Activated CD8-positive, alpha-beta memory T cell treated with anti-CD3 and anti-CD28 coated beads for 1 hour (primary cell): ENCODE data around the gene DPYSL5.
A peak's percentile ranks its signal among the peaks of the same experiment; 100 is the strongest.
"Not testable (repeated sequence)": the region's sequence is repeated elsewhere in the genome, so short reads cannot be mapped to it uniquely, and the experiment has no call there.

Experiments used
- DNase-seq, 2 donors: peaks; one replicate each; pipeline ENCODE4 v3.0.0-alpha.2; 2020; ENCODE audit warnings: low read depth in 1 of 2; ENCODE audit errors: extremely low read depth in 1 of 2

Gene DPYSL5

GRCh38 chr2:26922405-26923188 is 74.7 kb downstream of the DPYSL5 start:
- peak in 1 of 2 donors; percentile 2 for DNase-seq

DNA sequence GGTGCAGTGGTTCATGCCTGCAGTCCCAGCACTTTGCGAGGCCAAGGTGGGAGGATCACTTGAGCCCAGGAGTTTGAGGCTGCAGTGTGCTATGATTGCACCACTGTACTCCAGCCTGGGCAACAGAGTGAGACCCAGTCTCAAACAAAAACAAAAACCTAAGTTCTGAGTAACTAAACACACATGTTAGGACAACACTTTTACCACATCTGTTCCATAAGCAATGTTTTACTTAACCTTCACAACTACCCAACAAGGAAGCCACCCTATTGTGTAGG is 75.2 kb downstream of the DPYSL5 start:
- DNase-seq: not testable (repeated sequence)

- no peak for DNase-seq
Observed at GRCh38 chr2:26924731-26925099, 76.8 kb downstream of the DPYSL5 start.

DNA sequence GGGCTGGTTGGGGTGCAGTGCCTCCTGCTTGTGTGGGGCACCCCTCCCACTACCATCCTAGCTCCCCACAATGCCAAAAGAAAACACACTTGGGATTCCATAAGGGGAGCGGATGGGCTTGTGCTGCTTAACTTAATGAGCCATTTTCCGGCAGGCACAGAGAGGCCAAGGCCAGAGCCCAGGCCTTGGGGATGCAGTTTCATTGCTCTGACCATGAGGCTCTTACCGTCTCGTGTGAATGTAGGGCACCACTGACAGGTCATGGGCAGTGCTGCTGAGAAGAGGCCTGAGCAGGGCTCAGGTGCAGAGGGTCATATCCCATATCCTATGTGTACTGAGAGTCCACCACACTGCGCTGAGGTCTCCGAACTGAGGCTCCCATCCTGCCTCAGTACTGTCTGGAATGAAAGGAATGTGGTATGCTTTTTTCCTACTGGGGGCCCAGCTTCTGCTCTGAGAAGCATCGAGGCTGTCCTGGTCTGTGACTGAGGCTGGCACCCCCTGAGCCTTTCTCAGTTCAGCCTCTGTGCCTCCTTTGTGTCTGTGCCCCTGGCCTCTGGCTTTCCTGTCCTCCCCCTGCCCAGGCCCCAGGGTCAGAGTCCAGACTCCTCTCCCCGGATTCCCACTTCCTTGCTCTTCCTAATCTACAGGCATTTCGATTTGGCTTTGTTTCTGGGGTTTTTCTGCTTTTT is 77.3 kb downstream of the DPYSL5 start:
- DNase-seq: no peak

DNA sequence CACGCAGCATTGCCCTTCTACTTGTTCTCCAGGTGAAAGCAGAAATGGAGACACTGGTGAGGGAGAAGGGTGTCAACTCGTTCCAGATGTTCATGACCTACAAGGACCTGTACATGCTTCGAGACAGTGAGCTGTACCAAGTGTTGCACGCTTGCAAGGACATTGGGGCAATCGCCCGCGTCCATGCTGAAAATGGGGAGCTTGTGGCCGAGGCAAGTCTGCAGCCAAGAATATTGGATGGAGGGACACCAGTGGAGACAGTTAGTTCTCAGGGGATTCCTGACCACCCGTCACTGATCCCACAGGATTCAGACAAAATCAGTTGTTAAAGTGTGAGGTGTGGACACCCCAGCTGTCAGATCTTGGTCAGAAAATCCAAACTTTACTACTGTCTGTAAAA is 79.3 kb downstream of the DPYSL5 start:
- DNase-seq: no peak

DNA sequence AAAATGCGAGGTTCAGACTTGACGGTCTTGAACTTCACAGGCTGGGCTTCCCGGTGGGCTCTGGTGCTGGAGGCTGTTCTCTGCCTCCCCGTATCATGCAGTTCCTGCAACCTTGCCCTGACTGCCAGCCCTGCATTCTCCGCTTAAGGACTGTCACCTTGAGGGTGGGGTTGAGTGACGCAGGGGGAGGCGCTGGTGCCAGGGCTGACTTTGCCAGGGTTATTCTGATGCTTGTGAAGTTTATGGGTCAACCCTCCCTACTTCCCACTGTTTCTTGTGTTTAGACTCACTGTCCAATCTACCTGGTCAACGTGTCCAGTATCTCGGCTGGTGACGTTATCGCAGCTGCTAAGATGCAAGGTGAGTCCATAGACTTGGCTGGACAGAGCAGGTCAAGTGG is 85.0 kb downstream of the DPYSL5 start:
- DNase-seq: no peak

DNA sequence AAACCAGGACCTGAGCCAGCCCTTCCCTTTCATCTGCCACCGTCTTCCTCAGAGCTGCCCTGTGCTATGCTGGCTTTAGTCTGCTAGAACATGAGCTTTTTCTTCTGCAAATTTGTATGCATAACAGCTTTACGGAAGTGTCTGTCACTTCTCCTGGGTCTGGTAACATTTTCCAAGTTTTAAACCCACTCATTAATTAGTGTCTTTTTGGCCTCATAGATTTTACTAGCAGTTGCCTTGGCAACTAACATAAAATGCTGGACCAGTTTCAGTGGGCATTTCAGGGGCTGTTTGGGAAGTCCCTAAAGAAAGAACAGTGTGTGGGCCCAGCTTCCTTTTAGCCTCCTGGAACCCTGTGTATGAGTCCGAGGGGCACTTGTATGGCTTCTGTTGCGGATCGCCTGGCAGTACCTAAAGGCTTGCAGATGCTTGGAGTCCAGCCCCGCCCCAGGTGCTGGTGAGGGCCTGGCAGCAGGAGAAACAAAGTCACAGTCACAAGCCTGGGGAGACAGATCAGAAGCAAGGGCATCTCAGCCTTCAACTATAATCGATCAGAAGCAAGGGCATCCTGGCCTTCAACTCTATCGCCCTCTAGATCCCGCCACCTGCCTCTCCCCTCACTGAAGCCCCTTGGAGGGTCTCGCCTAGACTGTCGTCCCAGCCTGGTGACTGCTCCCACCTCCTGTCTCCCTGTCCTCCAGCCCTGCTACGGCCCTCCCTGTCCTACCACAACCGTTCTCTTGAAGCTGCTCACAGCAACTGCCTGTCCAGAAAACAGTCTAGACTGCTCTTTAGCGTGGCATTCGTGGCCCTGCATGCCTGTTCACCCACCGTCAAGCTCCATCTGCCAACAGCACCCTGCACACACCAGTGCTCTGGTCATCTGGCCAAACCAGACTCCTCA is 85.8 kb downstream of the DPYSL5 start:
- no peak for DNase-seq

- no peak for DNase-seq
Observed at GRCh38 chr2:26934335-26934724, 86.4 kb downstream of the DPYSL5 start.

GRCh38 chr2:26934985-26935384 is 87.1 kb downstream of the DPYSL5 start:
- no peak for DNase-seq

DNA sequence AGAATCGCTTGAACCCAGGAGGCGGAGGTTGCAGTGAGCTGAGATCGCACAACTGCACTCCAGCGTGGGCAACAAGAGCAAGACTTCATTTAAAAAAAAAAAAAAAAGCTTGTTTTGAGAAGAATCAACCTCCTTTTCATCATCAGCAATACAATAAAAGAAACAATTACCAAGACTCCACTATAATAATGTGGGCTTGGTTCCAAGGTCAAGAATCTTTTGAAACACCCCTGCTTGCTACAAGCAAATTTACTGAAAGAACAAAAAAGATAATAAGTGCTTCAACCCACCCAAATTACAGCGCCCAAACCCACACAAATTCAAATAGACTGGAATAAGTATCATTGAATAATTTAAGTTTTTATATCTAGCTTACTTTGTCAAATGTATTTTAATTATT is 88.9 kb downstream of the DPYSL5 start:
- DNase-seq: no peak

GRCh38 chr2:26938399-26939118 is 90.6 kb downstream of the DPYSL5 start:
- no peak for DNase-seq

- no peak for DNase-seq
Observed at GRCh38 chr2:26940001-26940400, 92.1 kb downstream of the DPYSL5 start.

GRCh38 chr2:26941486-26941885 is 93.6 kb downstream of the DPYSL5 start:
- DNase-seq: no peak

DNA sequence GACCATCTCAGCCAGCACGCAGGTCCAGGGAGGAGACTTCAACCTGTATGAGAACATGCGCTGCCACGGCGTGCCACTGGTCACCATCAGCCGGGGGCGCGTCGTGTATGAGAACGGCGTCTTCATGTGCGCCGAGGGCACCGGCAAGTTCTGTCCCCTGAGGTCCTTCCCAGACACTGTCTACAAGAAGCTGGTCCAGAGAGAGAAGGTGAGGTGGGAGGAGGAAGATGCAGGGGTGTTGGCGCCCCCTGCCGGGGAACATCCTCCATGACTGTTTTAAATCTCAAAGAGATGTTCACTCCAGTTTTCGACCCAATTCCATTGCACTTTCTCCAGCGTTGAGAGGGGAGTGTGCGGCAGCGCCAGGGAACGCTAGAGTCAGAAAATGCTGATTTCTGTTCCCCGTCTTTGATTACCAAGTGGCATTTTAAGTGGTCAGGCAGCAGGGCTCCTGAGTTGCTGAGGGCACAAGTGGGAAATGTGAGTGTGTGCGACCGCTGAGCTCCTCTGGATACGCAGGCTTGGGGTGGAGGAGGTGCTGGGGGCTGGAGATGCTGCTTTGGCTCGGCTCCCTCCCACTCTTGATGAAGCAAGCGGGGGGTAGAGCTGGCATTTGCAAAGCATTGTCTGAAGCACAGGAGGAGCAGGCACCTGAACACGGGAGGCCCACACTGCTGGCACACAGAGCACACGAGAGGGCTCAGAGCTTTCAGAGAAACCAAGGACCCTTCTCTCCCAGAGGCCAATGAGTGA is 94.8 kb downstream of the DPYSL5 start:
- peak in 1 of 2 donors; percentile 37 for DNase-seq

GRCh38 chr2:26945991-26946750 is 98.2 kb downstream of the DPYSL5 start:
- DNase-seq: no peak

DNA sequence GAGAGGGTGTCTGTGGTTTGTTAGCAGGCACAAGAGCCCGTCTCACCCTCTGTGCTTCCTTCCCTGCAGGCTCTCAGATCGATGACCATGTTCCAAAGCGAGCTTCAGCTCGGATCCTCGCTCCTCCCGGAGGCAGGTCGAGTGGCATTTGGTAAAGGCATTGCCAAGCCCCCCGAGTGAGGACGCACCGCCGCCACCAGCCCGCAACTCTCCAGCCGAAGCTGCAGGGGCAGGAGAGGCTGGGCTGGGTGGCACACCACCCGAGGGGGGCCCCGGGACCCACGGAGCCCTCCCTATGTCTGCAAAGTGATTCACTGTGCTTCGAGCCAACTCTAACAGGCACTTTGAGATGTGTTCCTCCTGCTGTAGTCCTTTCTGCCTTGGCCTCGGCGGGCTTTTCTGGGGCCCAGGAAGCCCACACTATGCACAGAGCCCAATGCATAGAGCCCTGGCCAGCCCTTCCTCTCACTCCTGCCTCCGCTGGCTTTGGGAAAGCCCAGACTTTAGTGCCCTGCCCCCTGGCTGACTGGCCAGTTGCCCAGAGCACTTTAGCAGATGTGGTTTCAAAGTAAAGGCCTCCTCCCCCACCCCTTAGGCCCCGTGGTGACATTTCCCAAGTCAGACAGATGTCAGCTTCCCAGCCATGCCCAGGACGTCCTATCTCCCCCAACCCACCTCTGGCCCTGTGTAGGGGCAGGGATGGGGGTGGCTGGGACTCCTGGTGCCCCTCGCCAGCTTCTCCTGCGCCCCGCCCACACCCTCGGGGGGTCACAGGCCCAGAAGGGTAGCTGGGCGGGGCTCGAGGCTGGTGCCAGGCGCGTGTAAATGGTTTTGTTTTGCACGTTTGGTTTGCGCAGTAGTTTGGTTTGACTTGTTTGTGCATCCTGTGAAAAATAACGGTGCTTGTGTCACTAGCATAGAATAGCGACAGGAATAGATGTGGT is 99.2 kb downstream of the DPYSL5 start:
- no peak for DNase-seq

DNA sequence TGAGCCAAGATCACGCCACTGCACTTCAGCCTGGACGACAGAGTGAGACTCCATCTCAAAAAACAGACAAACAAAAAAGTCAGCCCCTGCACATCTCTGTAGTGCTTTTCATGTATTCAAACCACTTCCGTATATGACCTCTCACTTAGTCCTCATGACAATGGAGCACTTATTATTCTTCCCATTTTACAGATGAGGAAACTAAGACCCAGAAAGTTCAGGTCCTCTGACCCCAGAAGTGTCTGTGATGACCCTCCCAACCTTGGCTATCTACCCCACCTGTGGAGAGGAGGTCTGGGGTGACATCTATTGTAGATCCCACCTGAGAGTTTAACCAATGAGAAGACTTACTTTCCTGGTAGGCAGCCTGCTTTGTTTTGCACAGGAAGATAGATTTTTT is 100.9 kb downstream of the DPYSL5 start:
- no peak for DNase-seq

DNA sequence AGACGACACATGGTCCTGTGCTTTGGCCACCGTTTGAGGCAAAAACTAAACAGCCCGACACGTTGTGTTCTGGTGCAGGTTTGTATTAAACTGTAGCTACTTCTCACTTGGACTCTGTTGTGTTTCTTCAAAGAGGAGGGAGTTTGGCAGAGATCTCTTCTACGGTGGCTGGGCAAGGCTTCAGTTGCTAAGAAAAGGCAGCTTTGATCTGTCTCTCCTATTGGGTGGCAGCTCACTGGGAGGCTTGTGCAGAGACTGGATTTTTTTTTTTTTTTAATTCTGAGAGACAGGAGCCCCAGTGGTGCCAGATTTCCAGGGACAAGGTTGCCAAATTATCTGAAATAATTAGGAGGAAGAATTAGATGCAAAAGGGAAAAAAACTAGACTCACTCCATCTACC is 102.3 kb downstream of the DPYSL5 start:
- DNase-seq: no peak

GRCh38 chr2:26951236-26951635 is 103.3 kb downstream of the DPYSL5 start:
- DNase-seq: no peak
